Measurements from ENCODE around the gene PIAS3.

DNA sequence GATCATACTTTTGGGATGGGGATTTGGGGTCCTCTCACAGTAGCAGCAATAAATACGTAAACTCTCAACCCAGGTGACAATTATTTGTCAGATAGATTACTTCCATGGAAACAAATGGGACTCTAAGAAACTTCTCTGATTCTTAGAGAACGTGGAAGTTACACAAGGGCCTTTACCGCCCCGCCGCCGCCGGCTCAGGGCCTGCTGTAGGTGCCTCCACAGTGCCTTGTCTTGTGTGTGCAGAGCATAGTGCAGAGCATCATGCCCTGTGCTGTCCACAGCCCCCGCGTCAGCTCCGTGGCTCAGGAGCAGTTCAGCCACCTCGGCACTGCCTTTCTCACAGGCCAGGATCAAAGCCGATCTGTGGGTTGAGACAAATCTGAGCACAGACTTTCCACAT, 15.8 kb upstream of the PIAS3 start:
- TF ChIP-seq, protein P1, sequence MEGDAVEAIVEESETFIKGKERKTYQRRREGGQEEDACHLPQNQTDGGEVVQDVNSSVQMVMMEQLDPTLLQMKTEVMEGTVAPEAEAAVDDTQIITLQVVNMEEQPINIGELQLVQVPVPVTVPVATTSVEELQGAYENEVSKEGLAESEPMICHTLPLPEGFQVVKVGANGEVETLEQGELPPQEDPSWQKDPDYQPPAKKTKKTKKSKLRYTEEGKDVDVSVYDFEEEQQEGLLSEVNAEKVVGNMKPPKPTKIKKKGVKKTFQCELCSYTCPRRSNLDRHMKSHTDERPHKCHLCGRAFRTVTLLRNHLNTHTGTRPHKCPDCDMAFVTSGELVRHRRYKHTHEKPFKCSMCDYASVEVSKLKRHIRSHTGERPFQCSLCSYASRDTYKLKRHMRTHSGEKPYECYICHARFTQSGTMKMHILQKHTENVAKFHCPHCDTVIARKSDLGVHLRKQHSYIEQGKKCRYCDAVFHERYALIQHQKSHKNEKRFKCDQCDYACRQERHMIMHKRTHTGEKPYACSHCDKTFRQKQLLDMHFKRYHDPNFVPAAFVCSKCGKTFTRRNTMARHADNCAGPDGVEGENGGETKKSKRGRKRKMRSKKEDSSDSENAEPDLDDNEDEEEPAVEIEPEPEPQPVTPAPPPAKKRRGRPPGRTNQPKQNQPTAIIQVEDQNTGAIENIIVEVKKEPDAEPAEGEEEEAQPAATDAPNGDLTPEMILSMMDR (IDR thresholded peaks at IDR 0.05) = no peak
- TF ChIP-seq POLR2AphosphoS5 (IDR thresholded peaks at IDR 0.05) (no peak), POLR2A (IDR thresholded peaks at IDR 0.05) (no peak)

All from sigmoid colon (tissue), 4 donors.